PC-3 (cell line): ENCODE data around the gene PLXNA3. TPM values are rescaled to one million over a fixed set of nuclear protein-coding genes. Genes with fewer than 3 reads are reported as not detected.

Experiments used
- ATAC-seq: fragments of 200-7000 bp; cut with Tn5 transposase; 2 replicates; pipeline ENCODE4 v1.9.1; 2020; ENCODE audit warnings: mild to moderate bottlenecking, moderate library complexity
- BruUV-seq: library from RNA; stranded (reverse); fragments of 400-500 nt; replicated peaks from 2 replicates; lab custom pipeline; 2021; lab: Mats Ljungman, UMichigan
- CTCF ChIA-PET: fragments of 300-600 bp; sonication (Branson Sonifier 250); formaldehyde crosslinking; loops from one replicate; lab custom pipeline; 2022; ENCODE audit warnings: antibody characterized with exemption; lab: Charles Lee
- POLR2A ChIA-PET: fragments of 300-600 bp; sonication (Branson Sonifier 250); formaldehyde crosslinking; loops from one replicate; lab custom pipeline; 2022; ENCODE audit warnings: antibody characterized with exemption; ENCODE audit not compliant: unreplicated experiment; lab: Charles Lee
- DNase-seq: peaks from one replicate; pipeline ENCODE4 v3.0.0-alpha.2; 2015
- H2AFZ ChIP-seq: fragments of 300-600 bp; sonication (generic); 2 replicates; pipeline ENCODE4 v1.6.0; 2016; ENCODE audit warnings: antibody characterized with exemption, low read length
- H3F3A ChIP-seq: fragments of 300-600 bp; sonication (generic); one replicate; pipeline ENCODE4 v1.6.0; 2017; ENCODE audit warnings: antibody characterized with exemption, low read length, control low read depth, mild to moderate bottlenecking; ENCODE audit not compliant: unreplicated experiment
- H3K27ac ChIP-seq: fragments of 300-600 bp; sonication (generic); 2 replicates; pipeline ENCODE4 v1.5.1; 2016; ENCODE audit warnings: mild to moderate bottlenecking, low read length
- H3K27me3 ChIP-seq: fragments of 300-600 bp; sonication (generic); 2 replicates; pipeline ENCODE4 v1.6.1; 2016; ENCODE audit warnings: low read length, mixed read lengths
- H3K36me3 ChIP-seq: fragments of 300-600 bp; sonication (generic); 2 replicates; pipeline ENCODE4 v1.6.1; 2016; ENCODE audit warnings: low read depth, mixed run types, low read length, mixed read lengths
- H3K4me1 ChIP-seq: fragments of 300-600 bp; sonication (generic); 2 replicates; pipeline ENCODE4 v1.5.1; 2016; ENCODE audit warnings: low read length; ENCODE audit not compliant: insufficient read depth
- H3K4me2 ChIP-seq: fragments of 300-600 bp; sonication (generic); 2 replicates; pipeline ENCODE4 v1.6.0; 2016; ENCODE audit warnings: low read length
- H3K4me3 ChIP-seq: fragments of 300-600 bp; sonication (generic); 2 replicates; pipeline ENCODE4 v1.5.1; 2016; ENCODE audit warnings: mild to moderate bottlenecking, low read length, mixed read lengths
- H3K79me2 ChIP-seq: fragments of 300-600 bp; sonication (generic); 2 replicates; pipeline ENCODE4 v1.6.1; 2017; ENCODE audit warnings: low read length, mixed read lengths
- H3K9ac ChIP-seq: fragments of 300-600 bp; sonication (generic); 2 replicates; pipeline ENCODE4 v1.6.0; 2016; ENCODE audit warnings: mild to moderate bottlenecking, low read length
- H3K9me2 ChIP-seq: fragments of 300-600 bp; sonication (generic); replicated peaks from 2 replicates; pipeline ENCODE4 v1.6.1; 2016; ENCODE audit warnings: mixed run types, low read length, mixed read lengths
- H3K9me3 ChIP-seq: fragments of 300-600 bp; sonication (generic); 2 replicates; pipeline ENCODE4 v1.6.1; 2016; ENCODE audit warnings: low read length, mixed read lengths
- H4K20me1 ChIP-seq: fragments of 300-600 bp; sonication (generic); 2 replicates; pipeline ENCODE4 v1.6.1; 2016; ENCODE audit warnings: low read length, mixed read lengths
- EZH2 ChIP-seq: fragments of 300-600 bp; sonication (generic); IDR thresholded peaks from one replicate; pipeline ENCODE4 v1.6.1; 2017; ENCODE audit warnings: antibody characterized with exemption, mild to moderate bottlenecking, low read length; ENCODE audit not compliant: unreplicated experiment
- EZH2phosphoT487 ChIP-seq: fragments of 300-600 bp; sonication (generic); IDR thresholded peaks from 2 replicates; pipeline ENCODE4 v1.6.1; 2018; ENCODE audit warnings: mild to moderate bottlenecking, antibody characterized with exemption, low read length, borderline replicate concordance
- intact Hi-C: fragments of 100-400 bp; cut with micrococcal nuclease; formaldehyde crosslinking; loops from 2 replicates; pipeline ENCODE4 v1.9.0; 2023
- total RNA-seq: library from RNA; depleted of rRNA; stranded (reverse); fragments of >200 nt; gene quantifications from 2 replicates; pipeline ENCODE4 v1.2.3, GENCODE V29; 2014
- TF ChIP-seq, protein P1 (sequence below): fragments of 300-600 bp; sonication (generic); conservative IDR thresholded peaks from 2 replicates; pipeline ENCODE4 v1.5.1; 2017; ENCODE audit warnings: antibody characterized with exemption, low read depth, mild to moderate bottlenecking, low read length

The PLXNA3 gene
- total RNA-seq, 1 experiment from 2014 or later, result 5.3 TPM

DNA sequence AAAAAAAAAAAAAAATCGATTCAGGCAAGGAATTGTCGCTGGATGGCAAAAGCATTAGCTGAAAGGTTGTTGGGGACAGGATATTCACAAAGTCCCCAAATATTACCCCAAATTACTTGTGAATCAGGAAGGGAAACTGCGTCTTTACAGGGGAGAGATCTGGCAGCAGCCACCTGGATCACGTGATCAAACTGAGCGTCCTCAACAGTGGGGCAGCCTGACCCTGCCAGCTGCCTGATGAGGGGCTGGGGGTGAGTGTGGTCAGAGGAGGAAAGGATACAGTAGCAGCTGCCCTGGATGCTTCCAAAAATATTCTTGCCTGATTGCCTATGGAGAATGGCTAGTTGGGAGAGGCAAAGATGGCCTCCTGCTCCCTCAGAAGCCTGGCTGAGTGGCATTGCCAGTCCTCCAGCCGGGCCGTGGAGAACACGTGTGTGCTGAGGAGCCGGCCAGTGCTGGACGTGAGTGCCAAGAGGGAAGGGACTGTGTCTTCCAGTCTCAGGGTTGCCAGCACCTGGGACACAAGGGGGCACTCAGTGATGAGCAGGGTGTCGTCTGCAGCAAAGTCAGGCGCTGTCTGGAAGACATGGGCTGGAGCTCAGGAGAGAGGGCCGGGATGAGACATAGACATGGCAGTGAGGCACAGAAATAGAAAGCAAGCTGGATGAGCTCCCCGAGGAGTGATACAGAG, 24.0 kb downstream of the PLXNA3 start:
- H3F3A ChIP-seq, result no peaks in the 10 kb centered on the region
- H3K9ac ChIP-seq, result no peak overlapping the region
- CTCF ChIA-PET, result interaction anchor here (0.6 kb wide), 1 partner anchor 45 kb away, joined by 3 read pairs; no protein-coding TSS in a partner anchor
- peaks cover 12% of the 10 kb centered on the region for H3K36me3 ChIP-seq
- no peaks in the 10 kb centered on the region for H3K27me3 ChIP-seq
- peaks cover 35% of the 10 kb centered on the region for H3K4me1 ChIP-seq
- no peak overlapping the region for H3K27ac ChIP-seq
- H3K79me2 ChIP-seq, result peaks cover 29% of the 10 kb centered on the region
- no peak overlapping the region for H3K4me3 ChIP-seq
- intact Hi-C loops, result no loop called here
- BruUV-seq, result no TSS peak
- H3K4me2 ChIP-seq, result no peak overlapping the region
- no peaks in the 10 kb centered on the region for H4K20me1 ChIP-seq
- TF ChIP-seq, protein P1, sequence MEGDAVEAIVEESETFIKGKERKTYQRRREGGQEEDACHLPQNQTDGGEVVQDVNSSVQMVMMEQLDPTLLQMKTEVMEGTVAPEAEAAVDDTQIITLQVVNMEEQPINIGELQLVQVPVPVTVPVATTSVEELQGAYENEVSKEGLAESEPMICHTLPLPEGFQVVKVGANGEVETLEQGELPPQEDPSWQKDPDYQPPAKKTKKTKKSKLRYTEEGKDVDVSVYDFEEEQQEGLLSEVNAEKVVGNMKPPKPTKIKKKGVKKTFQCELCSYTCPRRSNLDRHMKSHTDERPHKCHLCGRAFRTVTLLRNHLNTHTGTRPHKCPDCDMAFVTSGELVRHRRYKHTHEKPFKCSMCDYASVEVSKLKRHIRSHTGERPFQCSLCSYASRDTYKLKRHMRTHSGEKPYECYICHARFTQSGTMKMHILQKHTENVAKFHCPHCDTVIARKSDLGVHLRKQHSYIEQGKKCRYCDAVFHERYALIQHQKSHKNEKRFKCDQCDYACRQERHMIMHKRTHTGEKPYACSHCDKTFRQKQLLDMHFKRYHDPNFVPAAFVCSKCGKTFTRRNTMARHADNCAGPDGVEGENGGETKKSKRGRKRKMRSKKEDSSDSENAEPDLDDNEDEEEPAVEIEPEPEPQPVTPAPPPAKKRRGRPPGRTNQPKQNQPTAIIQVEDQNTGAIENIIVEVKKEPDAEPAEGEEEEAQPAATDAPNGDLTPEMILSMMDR, result no peak
- TF ChIP-seq EZH2 (no peak), EZH2phosphoT487 (no peak)
- ATAC-seq (no peak), DNase-seq (no peak)
- H2AFZ ChIP-seq, result no peak overlapping the region
- H3K9me2 ChIP-seq, result no peaks in the 10 kb centered on the region
- POLR2A ChIA-PET, result interaction anchor here (0.5 to 0.7 kb wide), 2 partner anchors 9 to 23 kb away, joined by 4 to 11 read pairs; no protein-coding TSS in a partner anchor
- no peaks in the 10 kb centered on the region for H3K9me3 ChIP-seq

DNA sequence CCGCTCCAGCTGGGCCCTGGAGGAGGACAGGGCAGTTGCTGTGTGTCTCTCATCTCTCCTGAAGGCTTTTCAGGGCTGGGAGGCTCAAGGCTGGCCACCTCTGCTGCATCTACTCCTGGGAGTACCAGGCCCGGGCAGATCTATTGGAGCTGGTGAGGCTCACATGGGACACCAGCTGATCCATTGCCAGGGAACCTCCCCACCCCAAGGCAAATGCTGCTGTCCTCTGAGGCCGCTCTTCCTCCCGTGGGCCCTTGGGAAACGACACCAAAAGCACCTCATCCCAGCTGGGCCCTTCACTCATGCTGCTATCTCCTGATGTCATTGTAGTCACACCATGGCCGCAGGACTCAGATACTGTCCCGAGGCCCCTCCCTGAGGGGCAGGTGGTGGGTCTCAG, 24.7 kb downstream of the PLXNA3 start:
- H3K9me3 ChIP-seq, result no peaks in the 10 kb centered on the region
- DNase-seq (no peak), ATAC-seq (no peak)
- H3K9ac ChIP-seq, result no peak overlapping the region
- no peaks in the 10 kb centered on the region for H3K9me2 ChIP-seq
- ChIA-PET CTCF (no interaction called here), POLR2A (no interaction called here)
- no peaks in the 10 kb centered on the region for H3K27me3 ChIP-seq
- H3K4me2 ChIP-seq, result no peak overlapping the region
- TF ChIP-seq EZH2 (no peak), EZH2phosphoT487 (no peak)
- intact Hi-C loops, result no loop called here
- peaks cover 36% of the 10 kb centered on the region for H3K4me1 ChIP-seq
- no peaks in the 10 kb centered on the region for H4K20me1 ChIP-seq
- H2AFZ ChIP-seq, result no peak overlapping the region
- H3F3A ChIP-seq, result no peaks in the 10 kb centered on the region
- H3K27ac ChIP-seq, result no peak overlapping the region
- no TSS peak for BruUV-seq
- no peak overlapping the region for H3K4me3 ChIP-seq
- H3K79me2 ChIP-seq, result peaks cover 32% of the 10 kb centered on the region
- peaks cover 15% of the 10 kb centered on the region for H3K36me3 ChIP-seq

- no peak for TF ChIP-seq EZH2
- no peak for TF ChIP-seq EZH2phosphoT487
- TF ChIP-seq, protein P1, result no peak
- no peak for ATAC-seq
- POLR2A ChIA-PET, result no interaction called here
Observed at GRCh38 chrX:154483325-154483724, 25.2 kb downstream of the PLXNA3 start.

More at GRCh38 chrX:154483325-154483724, 25.2 kb downstream of the PLXNA3 start:
- Histone ChIP-seq H3K9me3 (no peaks in the 10 kb centered on the region), H2AFZ (no peak overlapping the region), H3K27ac (no peak overlapping the region), H3K79me2 (peaks cover 33% of the 10 kb centered on the region), H3K4me3 (no peak overlapping the region), H4K20me1 (no peaks in the 10 kb centered on the region), H3K36me3 (peaks cover 15% of the 10 kb centered on the region), H3K27me3 (no peaks in the 10 kb centered on the region), H3K4me1 (peaks cover 31% of the 10 kb centered on the region), H3K9ac (no peak overlapping the region), H3F3A (no peaks in the 10 kb centered on the region), H3K4me2 (no peak overlapping the region), H3K9me2 (no peaks in the 10 kb centered on the region)
- no TSS peak for BruUV-seq
- no peak for DNase-seq
- CTCF ChIA-PET, result no interaction called here
- intact Hi-C loops, result no loop called here
